Measurements from ENCODE around the gene GTPBP3. TPM values are rescaled to one million over a fixed set of nuclear protein-coding genes. Genes with fewer than 3 reads are reported as not detected.

Gene GTPBP3
- total and polyA plus RNA-seq, 2 of the 13 experiments (the other 11 are each of a cell fraction or from before 2014, with no cell fraction given) = 17.5 to 30.0 TPM

DNA sequence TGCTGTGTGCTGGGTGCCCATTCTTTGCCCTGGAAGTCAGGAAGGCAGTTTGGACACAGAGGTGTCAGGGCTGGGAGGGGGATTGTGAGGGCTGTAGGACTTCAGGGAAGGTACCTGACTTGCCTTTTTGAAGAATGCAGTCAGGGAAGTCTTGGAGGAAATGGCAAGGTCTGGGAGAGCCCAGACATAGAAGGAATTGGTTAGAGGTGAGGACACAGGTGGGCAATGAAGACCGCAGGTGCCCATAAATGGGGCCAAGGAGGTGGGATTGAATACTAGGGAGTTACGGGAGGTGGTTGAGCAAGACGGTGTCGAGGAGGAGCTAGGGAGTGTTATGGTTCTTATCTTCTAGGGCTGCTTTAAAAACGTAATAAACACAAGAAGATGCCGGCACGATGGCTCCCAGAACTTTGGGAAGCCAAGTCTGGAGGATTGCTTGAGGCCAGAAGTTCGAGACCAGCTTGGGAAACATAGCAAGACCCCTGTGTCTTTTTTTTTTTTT lies 29.4 kb upstream of the GTPBP3 start:
- no peak for TF ChIP-seq NCOR1 (IDR thresholded peaks at IDR 0.05; ENCODE audit: borderline replicate concordance, low read length)
- no peak for TF ChIP-seq MEIS2 (CRISPR knock-in tag; IDR thresholded peaks at IDR 0.05)
- no peak for TF ChIP-seq ZNF33A (CRISPR knock-in tag; IDR thresholded peaks at IDR 0.05; ENCODE audit: borderline replicate concordance)
- TF ChIP-seq, protein P1, sequence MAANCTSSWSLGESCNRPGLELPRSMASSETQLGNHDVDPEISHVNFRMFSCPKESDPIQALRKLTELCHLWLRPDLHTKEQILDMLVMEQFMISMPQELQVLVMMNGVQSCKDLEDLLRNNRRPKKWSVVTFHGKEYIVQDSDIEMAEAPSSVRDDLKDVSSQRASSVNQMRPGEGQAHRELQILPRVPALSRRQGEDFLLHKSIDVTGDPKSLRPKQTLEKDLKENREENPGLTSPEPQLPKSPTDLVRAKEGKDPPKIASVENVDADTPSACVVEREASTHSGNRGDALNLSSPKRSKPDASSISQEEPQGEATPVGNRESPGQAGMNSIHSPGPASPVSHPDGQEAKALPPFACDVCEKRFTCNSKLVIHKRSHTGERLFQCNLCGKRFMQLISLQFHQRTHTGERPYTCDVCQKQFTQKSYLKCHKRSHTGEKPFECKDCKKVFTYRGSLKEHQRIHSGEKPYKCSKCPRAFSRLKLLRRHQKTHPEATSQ (CRISPR knock-in tag; IDR thresholded peaks at IDR 0.05; ENCODE audit: borderline replicate concordance) = no peak
- Histone ChIP-seq H4K20me1 (ENCODE audit: insufficient read depth, low read length) (peaks cover 7% of the 10 kb centered on the region), H3K4me3 (replicated peaks in 1 of 3; ENCODE audit: insufficient read depth in 1 of 3, low read depth in 2 of 3, low read length in 3 of 3) (no peak overlapping the region), H3K4me2 (ENCODE audit: low read depth, low read length) (no peak overlapping the region), H3K4me1 (ENCODE audit: insufficient read depth, low read length) (peaks cover 53% of the 10 kb centered on the region), H2AFZ (ENCODE audit: low read length) (no peak overlapping the region), H3K27ac (ENCODE audit: extremely low read length, insufficient read depth, low read length) (no peak overlapping the region), H3K27me3 (ENCODE audit: control insufficient read depth in 1 of 2, insufficient read depth in 2 of 2, low read length in 2 of 2) (no peaks in the 10 kb centered on the region; a peak in 1 of 5 replicates), H3K9me3 (ENCODE audit: low read length) (no peaks in the 10 kb centered on the region), H3K79me2 (ENCODE audit: insufficient read depth, low read length) (peaks cover 28% of the 10 kb centered on the region), H3K9ac (ENCODE audit: insufficient read depth, low read depth, low read length) (no peak overlapping the region), H3K36me3 (replicated peaks in 1 of 2; ENCODE audit: control insufficient read depth in 1 of 2, insufficient read depth in 2 of 2, low read length in 2 of 2) (peaks cover 0 to 1% of the 10 kb centered on the region in 2 experiments; a peak in 1 of 5 replicates)
- CTCF ChIA-PET (ENCODE audit: low intra/inter-chr PET ratio, low total read pairs) = no interaction called here
- 94% methylated on average over 8 of the region's 8 CpGs for WGBS (ENCODE audit: low lambda C conversion rate)
- no peak for DNase-seq (ENCODE audit: low spot score)
- FAIRE-seq = no peak
- in situ Hi-C loops (cut with HindIII; ENCODE audit: extremely low pct_ligation_motif_present, low pct_unique_long_range_greater_than_20kb) = no loop called here
- no TSS peak for BruUV-seq (replicated peaks)
- intact Hi-C loops (cut with micrococcal nuclease; ENCODE audit: unreplicated experiment) = loop anchor here (2.0 kb wide), 1 partner anchor 29 kb away; the partner anchor contains the start of gene GTPBP3
- no peak for ATAC-seq
- POLR2A ChIA-PET = interaction anchor here (0.6 to 3.1 kb wide), 6 partner anchors 26 to 1210 kb away, joined by 3 to 37 read pairs (median 7); partner anchors contain the start of genes ANO8, BABAM1 and USE1
